K562 (cell line): ENCODE measurements around the gene C16orf78.

ENCODE experiments used
- ARNT ChIP-seq, 2 experiments: fragments of 450-650 bp; IDR thresholded peaks; 2 replicates each; pipeline ENCODE4 v1.6.1; 2016; ENCODE audit warnings: mild to moderate bottlenecking in 1 of 2
- ELF4 ChIP-seq: fragments of 450-650 bp; formaldehyde crosslinking; IDR thresholded peaks from 2 replicates; pipeline ENCODE4 v1.4.0; 2022; ENCODE audit warnings: missing genetic modification characterization
- EZH2 ChIP-seq: IDR thresholded peaks from 2 replicates; pipeline ENCODE4 v1.6.1; 2012; ENCODE audit warnings: low read depth, mild to moderate bottlenecking, inconsistent platforms, low read length, borderline replicate concordance
- FOXK2 ChIP-seq, 2 experiments: fragments of 450-650 bp; IDR thresholded peaks in 1 of 2; conservative IDR thresholded peaks in 1 of 2; 2 replicates each; pipeline ENCODE4 v1.6.1; 2016; ENCODE audit warnings: low read depth in 2 of 2, mild to moderate bottlenecking in 1 of 2
- HCFC1 ChIP-seq: IDR thresholded peaks from 2 replicates; pipeline ENCODE4 v1.6.1; 2012; ENCODE audit warnings: low read depth, low read length, improper control_type of control experiment
- POLR2AphosphoS5 ChIP-seq: IDR thresholded peaks from 2 replicates; pipeline ENCODE4 v1.6.1; 2011; ENCODE audit warnings: mild to moderate bottlenecking, low read depth, low read length, moderate library complexity; ENCODE audit not compliant: control insufficient read depth, insufficient read depth
- RAD21 ChIP-seq, 2 experiments: fragments of 250-450 bp in 1 of 2; fragments of 450-650 bp in 1 of 2; sonication (Bioruptor Pico) in 1 of 2; formaldehyde crosslinking in 1 of 2; IDR thresholded peaks in 1 of 2; conservative IDR thresholded peaks in 1 of 2; 2 replicates each; pipeline versions ENCODE4 v1.4.0 to v1.8.0; 2020 to 2022; ENCODE audit warnings: mild to moderate bottlenecking in 2 of 2, moderate library complexity in 1 of 2
- SETDB1 ChIP-seq: IDR thresholded peaks from one replicate; pipeline ENCODE4 v1.6.1; 2012; ENCODE audit warnings: low read length, control low read depth, inconsistent platforms
- SP2 ChIP-seq: IDR thresholded peaks from 2 replicates; pipeline ENCODE4 v1.6.1; 2011; ENCODE audit warnings: mild to moderate bottlenecking, low read depth, low read length, moderate library complexity; ENCODE audit not compliant: poor library complexity, severe bottlenecking; ENCODE audit errors: extremely low read depth
- TFAP4 ChIP-seq: sonication (generic); formaldehyde crosslinking; IDR thresholded peaks from 2 replicates; pipeline ENCODE4 v1.8.0; 2022; ENCODE audit warnings: missing genetic modification reagents, mild to moderate bottlenecking, moderate library complexity, borderline replicate concordance
- USF2 ChIP-seq: sonication (generic); formaldehyde crosslinking; IDR thresholded peaks from 2 replicates; pipeline ENCODE4 v1.5.0; 2020; ENCODE audit warnings: missing genetic modification reagents
- ZBTB33 ChIP-seq: sonication (generic); formaldehyde crosslinking; IDR thresholded peaks from 2 replicates; pipeline ENCODE4 v1.8.1; 2023; ENCODE audit warnings: mild to moderate bottlenecking, missing genetic modification reagents
- ZNF695 ChIP-seq: fragments of 450-650 bp; formaldehyde crosslinking; IDR thresholded peaks from 2 replicates; pipeline ENCODE4 v1.4.0; 2020; ENCODE audit warnings: mild to moderate bottlenecking, moderate library complexity
- TF ChIP-seq, protein P1 (sequence below), 3 experiments: IDR thresholded peaks in 2 of 3; conservative IDR thresholded peaks in 1 of 3; 2 replicates each; pipeline ENCODE4 v1.5.1; 2011 to 2012; ENCODE audit warnings: low read length in 3 of 3, mild to moderate bottlenecking in 3 of 3, control low read depth in 2 of 3, improper control_type of control experiment in 1 of 3, inconsistent platforms in 1 of 3, low read depth in 1 of 3, mixed read lengths in 1 of 3, moderate library complexity in 1 of 3; ENCODE audit not compliant: insufficient read depth in 2 of 3

- TF ChIP-seq POLR2AphosphoS5 (no peak), SETDB1 (no peak), TFAP4 (no peak), FOXK2 (conservative IDR thresholded peaks at IDR 0.05 in 1 of 2, IDR thresholded peaks at IDR 0.05 in 1 of 2; ENCODE audit: low read depth in 2 of 2) (no peak), ZBTB33 (CRISPR knock-in tag) (no peak), ARNT (IDR thresholded peaks at IDR 0.05) (no peak), RAD21 (CRISPR knock-in tag; conservative IDR thresholded peaks at IDR 0.05 in 1 of 2, IDR thresholded peaks at IDR 0.05 in 1 of 2) (no peak), ZNF695 (CRISPR knock-in tag) (no peak), USF2 (CRISPR knock-in tag) (no peak), SP2 (no peak), EZH2 (no peak), ELF4 (CRISPR knock-in tag) (no peak), HCFC1 (no peak)
- TF ChIP-seq, protein P1, sequence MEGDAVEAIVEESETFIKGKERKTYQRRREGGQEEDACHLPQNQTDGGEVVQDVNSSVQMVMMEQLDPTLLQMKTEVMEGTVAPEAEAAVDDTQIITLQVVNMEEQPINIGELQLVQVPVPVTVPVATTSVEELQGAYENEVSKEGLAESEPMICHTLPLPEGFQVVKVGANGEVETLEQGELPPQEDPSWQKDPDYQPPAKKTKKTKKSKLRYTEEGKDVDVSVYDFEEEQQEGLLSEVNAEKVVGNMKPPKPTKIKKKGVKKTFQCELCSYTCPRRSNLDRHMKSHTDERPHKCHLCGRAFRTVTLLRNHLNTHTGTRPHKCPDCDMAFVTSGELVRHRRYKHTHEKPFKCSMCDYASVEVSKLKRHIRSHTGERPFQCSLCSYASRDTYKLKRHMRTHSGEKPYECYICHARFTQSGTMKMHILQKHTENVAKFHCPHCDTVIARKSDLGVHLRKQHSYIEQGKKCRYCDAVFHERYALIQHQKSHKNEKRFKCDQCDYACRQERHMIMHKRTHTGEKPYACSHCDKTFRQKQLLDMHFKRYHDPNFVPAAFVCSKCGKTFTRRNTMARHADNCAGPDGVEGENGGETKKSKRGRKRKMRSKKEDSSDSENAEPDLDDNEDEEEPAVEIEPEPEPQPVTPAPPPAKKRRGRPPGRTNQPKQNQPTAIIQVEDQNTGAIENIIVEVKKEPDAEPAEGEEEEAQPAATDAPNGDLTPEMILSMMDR (IDR thresholded peaks at IDR 0.05 in 2 of 3, conservative IDR thresholded peaks at IDR 0.05 in 1 of 3; ENCODE audit: insufficient read depth in 2 of 3, low read depth in 1 of 3, low read length in 3 of 3): no peak
Measured at GRCh38 chr16:49437344-49437743, 63.7 kb downstream of the C16orf78 start.
